ENCODE measurements around the gene ZIC4.

DNA sequence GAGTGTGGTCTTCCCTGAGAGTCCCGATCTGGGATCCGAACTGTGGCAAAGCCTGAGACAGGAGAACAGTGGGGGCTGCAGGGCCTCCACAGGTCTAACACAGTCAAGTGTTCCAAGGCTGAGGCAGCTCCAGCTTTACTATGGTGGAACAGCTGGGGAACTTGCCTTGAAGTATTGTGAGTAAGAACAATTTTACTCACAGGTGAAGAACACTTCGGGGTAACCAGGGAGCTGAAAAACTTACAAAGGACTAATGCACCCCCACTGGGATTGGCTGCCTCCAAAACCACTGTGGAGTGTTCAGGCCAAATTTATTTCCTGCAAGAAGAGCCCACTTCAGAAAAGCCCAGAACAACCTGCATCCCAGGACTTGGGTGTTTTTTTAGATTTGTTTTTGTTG is 25.4 kb downstream of the ZIC4 start:
- no peak for TF ChIP-seq POLR2A (IDR thresholded peaks at IDR 0.05)
- TF ChIP-seq, protein P1, sequence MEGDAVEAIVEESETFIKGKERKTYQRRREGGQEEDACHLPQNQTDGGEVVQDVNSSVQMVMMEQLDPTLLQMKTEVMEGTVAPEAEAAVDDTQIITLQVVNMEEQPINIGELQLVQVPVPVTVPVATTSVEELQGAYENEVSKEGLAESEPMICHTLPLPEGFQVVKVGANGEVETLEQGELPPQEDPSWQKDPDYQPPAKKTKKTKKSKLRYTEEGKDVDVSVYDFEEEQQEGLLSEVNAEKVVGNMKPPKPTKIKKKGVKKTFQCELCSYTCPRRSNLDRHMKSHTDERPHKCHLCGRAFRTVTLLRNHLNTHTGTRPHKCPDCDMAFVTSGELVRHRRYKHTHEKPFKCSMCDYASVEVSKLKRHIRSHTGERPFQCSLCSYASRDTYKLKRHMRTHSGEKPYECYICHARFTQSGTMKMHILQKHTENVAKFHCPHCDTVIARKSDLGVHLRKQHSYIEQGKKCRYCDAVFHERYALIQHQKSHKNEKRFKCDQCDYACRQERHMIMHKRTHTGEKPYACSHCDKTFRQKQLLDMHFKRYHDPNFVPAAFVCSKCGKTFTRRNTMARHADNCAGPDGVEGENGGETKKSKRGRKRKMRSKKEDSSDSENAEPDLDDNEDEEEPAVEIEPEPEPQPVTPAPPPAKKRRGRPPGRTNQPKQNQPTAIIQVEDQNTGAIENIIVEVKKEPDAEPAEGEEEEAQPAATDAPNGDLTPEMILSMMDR (IDR thresholded peaks at IDR 0.05), result no peak

Data from prostate gland (tissue), 2 donors.